Mesodermal cell (in vitro differentiated cells): ENCODE measurements around the gene TMEM218.

Experiments
- H3K27ac ChIP-seq: 2 replicates; pipeline ENCODE4 v1.7.0; 2013; ENCODE audit warnings: mild to moderate bottlenecking, low read depth, low read length, moderate library complexity; ENCODE audit not compliant: severe bottlenecking
- H3K36me3 ChIP-seq: 2 replicates; pipeline ENCODE4 v1.7.1; 2013; ENCODE audit warnings: mild to moderate bottlenecking, low read length, moderate library complexity; ENCODE audit not compliant: control insufficient read depth, insufficient read depth
- H3K4me1 ChIP-seq: one replicate; pipeline ENCODE4 v1.7.1; 2013; ENCODE audit warnings: mild to moderate bottlenecking, low read length; ENCODE audit not compliant: insufficient read depth, control insufficient read depth, poor library complexity, severe bottlenecking
- H3K4me3 ChIP-seq: 2 replicates; pipeline ENCODE4 v1.7.0; 2013; ENCODE audit warnings: low read length, control low read depth, mild to moderate bottlenecking; ENCODE audit not compliant: insufficient read depth, poor library complexity, severe bottlenecking; ENCODE audit errors: extremely low read depth
- H3K9me3 ChIP-seq: 2 replicates; pipeline ENCODE4 v1.7.1; 2013; ENCODE audit warnings: mild to moderate bottlenecking, low read length, moderate library complexity; ENCODE audit not compliant: control insufficient read depth
- WGBS, 2 experiments: methylation state at CpG; one replicate each; pipeline ENCODE4 v1.1.5; 2013; ENCODE audit warnings: missing lambda C conversion rate in 2 of 2; ENCODE audit not compliant: insufficient coverage in 2 of 2; 5-methylcytosine and 5-hydroxymethylcytosine counted together

TMEM218 gene

DNA sequence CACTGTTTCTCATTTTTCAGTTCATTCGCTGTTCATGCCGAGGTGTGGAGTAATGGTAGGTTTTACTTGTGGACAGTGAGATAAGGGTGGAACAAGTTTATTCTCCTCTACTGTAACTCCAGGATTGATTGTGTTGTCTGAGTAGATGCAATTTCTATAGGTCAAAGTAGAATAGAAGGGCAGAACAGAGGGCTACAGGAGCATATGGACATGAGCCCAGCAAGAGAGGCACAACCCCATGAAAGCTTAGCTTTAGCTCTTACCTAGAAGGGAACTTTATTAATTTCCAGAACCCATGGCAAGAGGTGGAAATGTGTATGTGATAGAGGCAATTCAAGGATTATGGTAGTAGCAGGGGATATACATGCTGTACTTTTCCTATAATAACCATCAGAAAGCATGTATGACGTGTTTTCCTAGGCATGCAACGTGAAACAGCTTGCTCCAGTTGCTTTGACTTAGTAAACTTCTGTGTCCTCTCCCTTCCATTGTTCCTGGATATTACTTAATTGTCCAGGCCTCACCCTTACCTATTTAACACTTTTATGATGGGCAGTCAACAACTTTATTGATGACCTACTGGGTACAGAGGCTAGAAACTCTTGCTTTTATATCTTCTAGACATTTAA is 62.1 kb downstream of the TMEM218 start:
- Histone ChIP-seq H3K27ac (no peak overlapping the region), H3K36me3 (no peaks in the 10 kb centered on the region), H3K9me3 (no peaks in the 10 kb centered on the region), H3K4me3 (no peak overlapping the region), H3K4me1 (no peaks in the 10 kb centered on the region)
- 83 to 92% methylated on average over 2 of the region's 4 CpGs for WGBS, 2 experiments
